Measurements from ENCODE around the gene REG1B.

Gene REG1B

GRCh38 chr2:79087785-79088364 lies at the start of gene REG1B:
Gene REG1B (minus strand): TSS chr2:79087993. CDS start chr2:79087612, 381 bp downstream.
- no peak for DNase-seq (ENCODE audit: low read depth)

- no peak for DNase-seq (ENCODE audit: low read depth)
Observed at GRCh38 chr2:79131687-79132086, 43.9 kb upstream of the REG1B start.

- DNase-seq (ENCODE audit: low read depth) = no peak
Observed at GRCh38 chr2:79129804-79130203, 42.0 kb upstream of the REG1B start.

- DNase-seq (ENCODE audit: low read depth) = no peak
Observed at GRCh38 chr2:79129260-79129659, 41.5 kb upstream of the REG1B start.

GRCh38 chr2:79128406-79128805 lies 40.6 kb upstream of the REG1B start:
- DNase-seq (ENCODE audit: low read depth) = no peak

- DNase-seq (ENCODE audit: low read depth) = no peak
Observed at GRCh38 chr2:79125721-79125985, 37.9 kb upstream of the REG1B start.

- DNase-seq (ENCODE audit: low read depth) = no peak
Observed at GRCh38 chr2:79124907-79125720, 37.3 kb upstream of the REG1B start.

- no peak for DNase-seq (ENCODE audit: low read depth)
Observed at GRCh38 chr2:79122676-79123075, 34.9 kb upstream of the REG1B start.

- no peak for DNase-seq (ENCODE audit: low read depth)
Observed at GRCh38 chr2:79120194-79120713, 32.5 kb upstream of the REG1B start, which contains the start of gene REG1A. Gene REG1A (plus strand): TSS chr2:79120488. CDS start chr2:79120862, 374 bp downstream.

- DNase-seq (ENCODE audit: low read depth) = no peak
Observed at GRCh38 chr2:79116997-79117928, 29.5 kb upstream of the REG1B start.

GRCh38 chr2:79114797-79115494 lies 27.2 kb upstream of the REG1B start:
- no peak for DNase-seq (ENCODE audit: low read depth)

- no peak for DNase-seq (ENCODE audit: low read depth)
Observed at GRCh38 chr2:79112269-79112668, 24.5 kb upstream of the REG1B start.

- DNase-seq (ENCODE audit: low read depth) = no peak
Observed at GRCh38 chr2:79105259-79105658, 17.5 kb upstream of the REG1B start.

- DNase-seq (ENCODE audit: low read depth) = no peak
Observed at GRCh38 chr2:79103214-79103613, 15.4 kb upstream of the REG1B start.

GRCh38 chr2:79101024-79101423 lies 13.2 kb upstream of the REG1B start:
- no peak for DNase-seq (ENCODE audit: low read depth)

- DNase-seq (ENCODE audit: low read depth) = no peak
Observed at GRCh38 chr2:79100285-79100684, 12.5 kb upstream of the REG1B start.

GRCh38 chr2:79099140-79099686 lies 11.4 kb upstream of the REG1B start:
- no peak for DNase-seq (ENCODE audit: low read depth)

GRCh38 chr2:79097843-79098242 lies 10.1 kb upstream of the REG1B start:
- no peak for DNase-seq (ENCODE audit: low read depth)

GRCh38 chr2:79090693-79091092 lies 2.9 kb upstream of the REG1B start:
- DNase-seq (ENCODE audit: low read depth) = no peak

GRCh38 chr2:79086255-79086654 lies 1.5 kb downstream of the REG1B start:
- no peak for DNase-seq (ENCODE audit: low read depth)

GRCh38 chr2:79085382-79085781 lies 2.4 kb downstream of the REG1B start:
- DNase-seq (ENCODE audit: low read depth) = no peak

Measured in activated gamma-delta T cell treated with anti-CD3 and anti-CD28 coated beads, Interleukin-2, amount 50 U/mL, for 16 hours (primary cell).